HEK293T (cell line): ENCODE data around the gene IRS1.

ENCODE experiments used
- ARNT ChIP-seq: fragments of 450-650 bp; IDR thresholded peaks from 2 replicates; pipeline ENCODE4 v1.6.1; 2017; ENCODE audit warnings: mild to moderate bottlenecking
- BHLHE40 ChIP-seq: fragments of 450-650 bp; IDR thresholded peaks from 2 replicates; pipeline ENCODE4 v1.6.1; 2016; ENCODE audit warnings: mild to moderate bottlenecking, moderate library complexity, borderline replicate concordance
- CTBP1 ChIP-seq: fragments of 450-650 bp; IDR thresholded peaks from 2 replicates; pipeline ENCODE4 v1.6.1; 2016; ENCODE audit warnings: borderline replicate concordance
- ELF4 ChIP-seq: fragments of 450-650 bp; IDR thresholded peaks from 2 replicates; pipeline ENCODE4 v1.6.1; 2017; ENCODE audit warnings: antibody characterized with exemption
- FOXA1 ChIP-seq: fragments of 450-650 bp; IDR thresholded peaks from 2 replicates; pipeline ENCODE4 v1.6.1; 2016; ENCODE audit warnings: mild to moderate bottlenecking
- FOXK2 ChIP-seq: fragments of 450-650 bp; IDR thresholded peaks from 2 replicates; pipeline ENCODE4 v1.6.1; 2016; ENCODE audit warnings: mild to moderate bottlenecking
- FOXM1 ChIP-seq: fragments of 450-650 bp; IDR thresholded peaks from 2 replicates; pipeline ENCODE4 v1.6.1; 2017; ENCODE audit warnings: mild to moderate bottlenecking, borderline replicate concordance
- L3MBTL2 ChIP-seq: fragments of 450-650 bp; conservative IDR thresholded peaks from 2 replicates; pipeline ENCODE4 v1.6.1; 2016; ENCODE audit warnings: mild to moderate bottlenecking
- LEF1 ChIP-seq: fragments of 450-650 bp; IDR thresholded peaks from 2 replicates; pipeline ENCODE4 v1.6.1; 2017; ENCODE audit warnings: mild to moderate bottlenecking, borderline replicate concordance
- SP1 ChIP-seq: fragments of 450-650 bp; IDR thresholded peaks from 2 replicates; pipeline ENCODE4 v1.6.1; 2017
- SUZ12 ChIP-seq: fragments of 450-650 bp; IDR thresholded peaks from 2 replicates; pipeline ENCODE4 v1.6.1; 2016; ENCODE audit warnings: mild to moderate bottlenecking
- TARDBP ChIP-seq: fragments of 450-650 bp; IDR thresholded peaks from 2 replicates; pipeline ENCODE4 v1.6.1; 2016
- ZNF384 ChIP-seq: fragments of 450-650 bp; IDR thresholded peaks from 2 replicates; pipeline ENCODE4 v1.6.1; 2016
- TF ChIP-seq, protein P1 (sequence below): fragments of 450-650 bp; IDR thresholded peaks from 2 replicates; pipeline ENCODE4 v1.6.1; 2016

GRCh38 chr2:226683944-226684562 is 115.6 kb downstream of the IRS1 start:
- TF ChIP-seq BHLHE40 (no peak), CTBP1 (no peak), ZNF384 (no peak), SP1 (no peak), FOXM1 (no peak), L3MBTL2 (no peak), LEF1 (no peak), ELF4 (no peak), SUZ12 (no peak), FOXK2 (no peak), TARDBP (no peak), FOXA1 (no peak), ARNT (no peak)
- TF ChIP-seq, protein P1, sequence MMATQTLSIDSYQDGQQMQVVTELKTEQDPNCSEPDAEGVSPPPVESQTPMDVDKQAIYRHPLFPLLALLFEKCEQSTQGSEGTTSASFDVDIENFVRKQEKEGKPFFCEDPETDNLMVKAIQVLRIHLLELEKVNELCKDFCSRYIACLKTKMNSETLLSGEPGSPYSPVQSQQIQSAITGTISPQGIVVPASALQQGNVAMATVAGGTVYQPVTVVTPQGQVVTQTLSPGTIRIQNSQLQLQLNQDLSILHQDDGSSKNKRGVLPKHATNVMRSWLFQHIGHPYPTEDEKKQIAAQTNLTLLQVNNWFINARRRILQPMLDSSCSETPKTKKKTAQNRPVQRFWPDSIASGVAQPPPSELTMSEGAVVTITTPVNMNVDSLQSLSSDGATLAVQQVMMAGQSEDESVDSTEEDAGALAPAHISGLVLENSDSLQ: no peak
